MM.1S (cell line): ENCODE results near the gene LYSMD4.

ENCODE experiments used
- DNase-seq: peaks from one replicate; pipeline ENCODE4 v3.0.0-alpha.2; 2015
- H2AFZ ChIP-seq: fragments of 300-600 bp; sonication (generic); 2 replicates; pipeline ENCODE4 v1.6.0; 2016; ENCODE audit warnings: antibody characterized with exemption, low read length
- H3F3A ChIP-seq: fragments of 300-600 bp; sonication (generic); 2 replicates; pipeline ENCODE4 v1.6.1; 2016; ENCODE audit warnings: mild to moderate bottlenecking, antibody characterized with exemption, low read length, moderate library complexity, mixed read lengths; ENCODE audit not compliant: insufficient read depth
- H3K27ac ChIP-seq: fragments of 300-600 bp; sonication (generic); 2 replicates; pipeline ENCODE4 v1.5.1; 2016; ENCODE audit warnings: mild to moderate bottlenecking, low read length
- H3K27me3 ChIP-seq: fragments of 300-600 bp; sonication (generic); replicated peaks from 2 replicates; pipeline ENCODE4 v1.6.0; 2016; ENCODE audit warnings: low read length; ENCODE audit not compliant: insufficient read depth
- H3K36me3 ChIP-seq: fragments of 300-600 bp; sonication (generic); replicated peaks from 2 replicates; pipeline ENCODE4 v1.6.1; 2016; ENCODE audit warnings: mild to moderate bottlenecking, low read length, mixed read lengths; ENCODE audit not compliant: insufficient read depth
- H3K4me1 ChIP-seq: fragments of 300-600 bp; sonication (generic); 2 replicates; pipeline ENCODE4 v1.6.1; 2016; ENCODE audit warnings: low read length, mixed read lengths
- H3K4me2 ChIP-seq: fragments of 300-600 bp; sonication (generic); 2 replicates; pipeline ENCODE4 v1.6.0; 2016; ENCODE audit warnings: low read depth, low read length
- H3K4me3 ChIP-seq: fragments of 300-600 bp; sonication (generic); 2 replicates; pipeline ENCODE4 v1.5.1; 2016; ENCODE audit warnings: low read length, mixed read lengths
- H3K79me2 ChIP-seq: fragments of 300-600 bp; sonication (generic); 2 replicates; pipeline ENCODE4 v1.6.1; 2016; ENCODE audit warnings: mixed run types, low read length, mixed read lengths
- H3K9ac ChIP-seq: fragments of 300-600 bp; sonication (generic); 2 replicates; pipeline ENCODE4 v1.6.1; 2016; ENCODE audit warnings: low read length, mixed read lengths
- H3K9me2 ChIP-seq: fragments of 300-600 bp; sonication (generic); replicated peaks from 2 replicates; pipeline ENCODE4 v1.6.1; 2016; ENCODE audit warnings: mild to moderate bottlenecking, low read length, mixed read lengths; ENCODE audit not compliant: insufficient read depth
- H3K9me3 ChIP-seq: fragments of 300-600 bp; sonication (generic); replicated peaks from 2 replicates; pipeline ENCODE4 v1.6.1; 2016; ENCODE audit warnings: mild to moderate bottlenecking, low read length, mixed read lengths; ENCODE audit not compliant: insufficient read depth
- H4K20me1 ChIP-seq: fragments of 300-600 bp; sonication (generic); 2 replicates; pipeline ENCODE4 v1.6.1; 2016; ENCODE audit warnings: mild to moderate bottlenecking, low read length, moderate library complexity, mixed read lengths; ENCODE audit not compliant: insufficient read depth
- EZH2 ChIP-seq: fragments of 300-600 bp; sonication (generic); optimal IDR thresholded peaks from 2 replicates; pipeline ENCODE3; 2017; ENCODE audit warnings: low read depth, mild to moderate bottlenecking, antibody characterized with exemption, low read length, mixed read lengths
- EZH2phosphoT487 ChIP-seq: fragments of 300-600 bp; sonication (generic); IDR thresholded peaks from 2 replicates; pipeline ENCODE4 v1.6.1; 2018; ENCODE audit warnings: antibody characterized with exemption, low read length
- TF ChIP-seq, protein P1 (sequence below): fragments of 300-600 bp; sonication (generic); IDR thresholded peaks from 2 replicates; pipeline ENCODE4 v1.5.1; 2016; ENCODE audit warnings: antibody characterized with exemption, low read length, mixed read lengths

The LYSMD4 gene

DNA sequence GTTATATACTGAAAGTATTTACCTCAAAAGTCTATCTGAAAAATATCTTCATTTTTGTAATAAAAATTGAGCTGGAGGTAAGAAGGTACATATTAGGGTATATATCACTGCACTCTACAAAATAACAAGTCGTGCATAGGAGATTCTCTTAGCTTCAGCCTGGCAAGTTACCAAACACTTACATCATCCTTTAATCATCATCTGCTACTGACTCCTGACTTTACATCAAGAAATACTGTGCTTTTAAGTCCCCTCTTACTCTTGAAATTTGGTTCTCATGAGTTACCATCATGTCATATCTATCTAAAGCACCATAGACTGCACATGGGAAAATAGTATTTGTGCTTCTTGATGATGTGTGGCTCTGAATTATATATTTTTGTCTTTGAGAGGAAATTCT, 50.8 kb downstream of the LYSMD4 start:
- Histone ChIP-seq H3K27me3 (no peaks in the 10 kb centered on the region), H3K4me2 (no peak overlapping the region), H3K9ac (no peak overlapping the region), H3K9me3 (no peaks in the 10 kb centered on the region), H4K20me1 (no peaks in the 10 kb centered on the region), H3K4me3 (no peak overlapping the region), H3F3A (0 out of 2 replicates have a peak, but pooled peaks cover 2% of the 10 kb centered on the region), H3K9me2 (no peaks in the 10 kb centered on the region), H2AFZ (no peak overlapping the region), H3K27ac (no peak overlapping the region), H3K79me2 (no peaks in the 10 kb centered on the region), H3K36me3 (0 out of 2 replicates have a peak, but pooled peaks cover 4% of the 10 kb centered on the region), H3K4me1 (peaks cover 11% of the 10 kb centered on the region)
- no peak for TF ChIP-seq EZH2
- TF ChIP-seq, protein P1, sequence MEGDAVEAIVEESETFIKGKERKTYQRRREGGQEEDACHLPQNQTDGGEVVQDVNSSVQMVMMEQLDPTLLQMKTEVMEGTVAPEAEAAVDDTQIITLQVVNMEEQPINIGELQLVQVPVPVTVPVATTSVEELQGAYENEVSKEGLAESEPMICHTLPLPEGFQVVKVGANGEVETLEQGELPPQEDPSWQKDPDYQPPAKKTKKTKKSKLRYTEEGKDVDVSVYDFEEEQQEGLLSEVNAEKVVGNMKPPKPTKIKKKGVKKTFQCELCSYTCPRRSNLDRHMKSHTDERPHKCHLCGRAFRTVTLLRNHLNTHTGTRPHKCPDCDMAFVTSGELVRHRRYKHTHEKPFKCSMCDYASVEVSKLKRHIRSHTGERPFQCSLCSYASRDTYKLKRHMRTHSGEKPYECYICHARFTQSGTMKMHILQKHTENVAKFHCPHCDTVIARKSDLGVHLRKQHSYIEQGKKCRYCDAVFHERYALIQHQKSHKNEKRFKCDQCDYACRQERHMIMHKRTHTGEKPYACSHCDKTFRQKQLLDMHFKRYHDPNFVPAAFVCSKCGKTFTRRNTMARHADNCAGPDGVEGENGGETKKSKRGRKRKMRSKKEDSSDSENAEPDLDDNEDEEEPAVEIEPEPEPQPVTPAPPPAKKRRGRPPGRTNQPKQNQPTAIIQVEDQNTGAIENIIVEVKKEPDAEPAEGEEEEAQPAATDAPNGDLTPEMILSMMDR = no peak
- TF ChIP-seq EZH2phosphoT487 = no peak
- DNase-seq = no peak

- H3K27me3 ChIP-seq = no peaks in the 10 kb centered on the region
- no peak for DNase-seq
- H3K9me3 ChIP-seq = no peaks in the 10 kb centered on the region
- H4K20me1 ChIP-seq = no peaks in the 10 kb centered on the region
- H3K4me3 ChIP-seq = no peak overlapping the region
- TF ChIP-seq EZH2 (no peak), EZH2phosphoT487 (no peak)
- TF ChIP-seq, protein P1 = no peak
- no peak overlapping the region for H2AFZ ChIP-seq
- H3K79me2 ChIP-seq = no peaks in the 10 kb centered on the region
- H3F3A ChIP-seq = 0 out of 2 replicates have a peak, but pooled peaks cover 5% of the 10 kb centered on the region
- H3K27ac ChIP-seq = no peak overlapping the region
- 0 out of 2 replicates have a peak, but pooled peaks cover 4% of the 10 kb centered on the region for H3K36me3 ChIP-seq
- peaks cover 15% of the 10 kb centered on the region for H3K4me1 ChIP-seq
- H3K9ac ChIP-seq = no peak overlapping the region
- no peaks in the 10 kb centered on the region for H3K9me2 ChIP-seq
- no peak overlapping the region for H3K4me2 ChIP-seq
These were observed 51.2 kb downstream of the LYSMD4 start for GRCh38 chr15:99681990-99682389.

- Histone ChIP-seq H2AFZ (no peak overlapping the region), H3K9me2 (no peaks in the 10 kb centered on the region), H3K36me3 (0 out of 2 replicates have a peak, but pooled peaks cover 4% of the 10 kb centered on the region), H3F3A (0 out of 2 replicates have a peak, but pooled peaks cover 5% of the 10 kb centered on the region), H3K79me2 (no peaks in the 10 kb centered on the region), H3K9me3 (no peaks in the 10 kb centered on the region), H3K4me2 (no peak overlapping the region), H4K20me1 (no peaks in the 10 kb centered on the region), H3K4me3 (no peak overlapping the region), H3K27me3 (no peaks in the 10 kb centered on the region), H3K4me1 (peaks cover 15% of the 10 kb centered on the region), H3K27ac (no peak overlapping the region), H3K9ac (no peak overlapping the region)
- TF ChIP-seq, protein P1 = no peak
- TF ChIP-seq EZH2phosphoT487 (no peak), EZH2 (no peak)
- no peak for DNase-seq
These were observed 53.0 kb downstream of the LYSMD4 start for GRCh38 chr15:99680276-99680675.
